Mucosa of descending colon (tissue), 3 donors: ENCODE data around the gene TAS2R31. TPM values are rescaled to one million over a fixed set of nuclear protein-coding genes. Genes with fewer than 3 reads are reported as not detected.
"Not testable (repeated sequence)": the region's sequence is repeated elsewhere in the genome, so short reads cannot be mapped to it uniquely, and the experiment has no call there.

ENCODE experiments used
- ATAC-seq: fragments of 200-7000 bp; cut with Tn5 transposase; one replicate; pipeline ENCODE4 v1.9.1; 2020; ENCODE audit warnings: mild to moderate bottlenecking, moderate library complexity
- DNase-seq, 3 donors: peaks; one replicate each; pipeline ENCODE4 v3.0.0-alpha.2; 2020
- H3K36me3 ChIP-seq: fragments of 200-600 bp; one replicate; pipeline ENCODE4 v1.8.0; 2021; ENCODE audit warnings: low read depth, mild to moderate bottlenecking
- H3K4me1 ChIP-seq: fragments of 200-600 bp; one replicate; pipeline ENCODE4 v1.8.0; 2021; ENCODE audit warnings: low read depth, mild to moderate bottlenecking
- H3K4me3 ChIP-seq: fragments of 200-600 bp; one replicate; pipeline ENCODE4 v1.8.0; 2021; ENCODE audit warnings: mild to moderate bottlenecking
- H3K9me3 ChIP-seq: fragments of 200-600 bp; one replicate; pipeline ENCODE4 v1.8.0; 2021; ENCODE audit warnings: mild to moderate bottlenecking
- intact Hi-C, 2 donors: fragments of 100-400 bp; cut with DNase I in 1 of 2; cut with micrococcal nuclease in 1 of 2; formaldehyde crosslinking; loops; one replicate each; pipeline versions ENCODE4 v1.11.0 to v1.11.1; 2022; cut with DNase I, micrococcal nuclease
- total RNA-seq, 3 donors: library from RNA; stranded (reverse); fragmentation: NEBNext Ultra II Directional in 2 of 3; extraction: Animal tissue kit (Norgen Biotek cat#: 25700) in 2 of 3; gene quantifications; one replicate each; pipeline versions ENCODE4 v1.2.1 to v1.2.4, GENCODE V29; 2021 to 2023
- TF ChIP-seq, protein P1 (sequence below): fragments of 200-600 bp; IDR thresholded peaks from one replicate; pipeline ENCODE4 v1.8.0; 2022; ENCODE audit warnings: antibody characterized with exemption, mild to moderate bottlenecking
- donor health status: DM: no; HTN: no; CAD: no; lungs with moderate emphysema.
- donor health status: DM: no; HTN: no; CAD: no.
- donor health status: DM: no; HTN: yes; CAD: no.

TAS2R31 gene
- total RNA-seq, 3 donors from 2014 or later, result 2.6 to 8.1 (median 3.5) TPM

DNA sequence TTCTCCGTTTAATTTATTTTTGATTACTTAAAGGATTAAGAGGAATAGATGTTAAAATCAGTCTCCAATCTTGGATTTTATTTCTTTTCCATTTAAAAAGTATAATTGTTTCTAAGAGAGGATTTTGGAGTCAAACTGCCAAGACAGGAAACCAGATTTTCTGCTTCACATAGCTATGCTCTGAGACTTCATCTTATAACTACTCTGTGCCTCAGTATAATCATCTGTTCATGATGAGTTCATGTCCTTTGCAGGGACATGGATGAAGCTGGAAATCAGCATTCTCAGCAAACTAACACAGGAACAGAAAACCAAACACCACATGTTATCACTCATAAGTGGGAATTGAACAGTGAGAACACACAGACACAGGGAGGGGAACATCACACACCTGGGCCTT, 9.0 kb upstream of the TAS2R31 start:
- TF ChIP-seq, protein P1, sequence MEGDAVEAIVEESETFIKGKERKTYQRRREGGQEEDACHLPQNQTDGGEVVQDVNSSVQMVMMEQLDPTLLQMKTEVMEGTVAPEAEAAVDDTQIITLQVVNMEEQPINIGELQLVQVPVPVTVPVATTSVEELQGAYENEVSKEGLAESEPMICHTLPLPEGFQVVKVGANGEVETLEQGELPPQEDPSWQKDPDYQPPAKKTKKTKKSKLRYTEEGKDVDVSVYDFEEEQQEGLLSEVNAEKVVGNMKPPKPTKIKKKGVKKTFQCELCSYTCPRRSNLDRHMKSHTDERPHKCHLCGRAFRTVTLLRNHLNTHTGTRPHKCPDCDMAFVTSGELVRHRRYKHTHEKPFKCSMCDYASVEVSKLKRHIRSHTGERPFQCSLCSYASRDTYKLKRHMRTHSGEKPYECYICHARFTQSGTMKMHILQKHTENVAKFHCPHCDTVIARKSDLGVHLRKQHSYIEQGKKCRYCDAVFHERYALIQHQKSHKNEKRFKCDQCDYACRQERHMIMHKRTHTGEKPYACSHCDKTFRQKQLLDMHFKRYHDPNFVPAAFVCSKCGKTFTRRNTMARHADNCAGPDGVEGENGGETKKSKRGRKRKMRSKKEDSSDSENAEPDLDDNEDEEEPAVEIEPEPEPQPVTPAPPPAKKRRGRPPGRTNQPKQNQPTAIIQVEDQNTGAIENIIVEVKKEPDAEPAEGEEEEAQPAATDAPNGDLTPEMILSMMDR, result no peak
- ATAC-seq (no peak), DNase-seq (no peak)
- H3K4me1 ChIP-seq, result no peaks in the 10 kb centered on the region
- H3K9me3 ChIP-seq, result no peaks in the 10 kb centered on the region
- no peak overlapping the region for H3K4me3 ChIP-seq
- intact Hi-C loops, result no loop called here
- no peaks in the 10 kb centered on the region for H3K36me3 ChIP-seq

DNA sequence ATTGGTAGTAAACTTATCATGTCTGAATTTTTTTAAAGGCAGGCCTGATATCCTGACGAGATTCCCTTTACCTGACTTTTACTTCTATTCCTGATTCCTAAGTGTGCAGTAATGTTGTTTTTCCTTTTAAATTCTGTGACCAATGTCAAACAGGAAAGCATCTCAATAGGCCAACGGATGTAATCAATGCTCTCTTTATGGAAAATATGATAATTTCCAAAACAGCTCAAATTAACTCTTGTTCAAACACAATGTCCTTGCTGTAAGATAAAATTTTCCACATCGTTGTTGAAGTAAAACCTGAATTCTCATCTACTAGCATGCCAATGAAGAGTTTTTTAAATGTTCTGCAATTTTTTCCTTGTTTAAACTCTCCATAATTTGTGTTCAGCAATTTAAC, 8.0 kb upstream of the TAS2R31 start:
- ATAC-seq (no peak), DNase-seq (no peak)
- H3K4me3 ChIP-seq, result no peak overlapping the region
- no peaks in the 10 kb centered on the region for H3K9me3 ChIP-seq
- no peaks in the 10 kb centered on the region for H3K4me1 ChIP-seq
- no peaks in the 10 kb centered on the region for H3K36me3 ChIP-seq
- intact Hi-C loops, result no loop called here
- TF ChIP-seq, protein P1, result no peak

DNA sequence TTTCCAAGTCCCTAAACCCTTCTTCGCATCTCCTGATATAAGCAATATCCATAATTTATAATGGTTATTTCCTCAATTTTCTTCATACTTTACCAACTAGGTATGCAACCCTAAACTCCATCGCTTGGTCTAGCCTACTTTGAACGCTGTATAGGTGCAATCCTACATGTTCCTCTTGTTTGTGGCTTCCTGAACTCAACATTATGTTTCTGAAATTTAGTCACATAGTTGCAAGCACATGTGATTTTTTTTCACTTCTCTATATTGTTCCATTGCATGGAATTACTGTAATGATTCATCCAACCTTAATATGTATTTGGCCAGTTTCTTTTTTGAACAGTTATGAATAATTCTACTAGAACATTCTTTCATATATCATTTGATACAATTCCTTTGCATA, 2.8 kb upstream of the TAS2R31 start:
- H3K36me3 ChIP-seq, DNase-seq, intact Hi-C loops, H3K4me3 ChIP-seq, H3K9me3 ChIP-seq, H3K4me1 ChIP-seq, ATAC-seq: not testable (repeated sequence)

DNA sequence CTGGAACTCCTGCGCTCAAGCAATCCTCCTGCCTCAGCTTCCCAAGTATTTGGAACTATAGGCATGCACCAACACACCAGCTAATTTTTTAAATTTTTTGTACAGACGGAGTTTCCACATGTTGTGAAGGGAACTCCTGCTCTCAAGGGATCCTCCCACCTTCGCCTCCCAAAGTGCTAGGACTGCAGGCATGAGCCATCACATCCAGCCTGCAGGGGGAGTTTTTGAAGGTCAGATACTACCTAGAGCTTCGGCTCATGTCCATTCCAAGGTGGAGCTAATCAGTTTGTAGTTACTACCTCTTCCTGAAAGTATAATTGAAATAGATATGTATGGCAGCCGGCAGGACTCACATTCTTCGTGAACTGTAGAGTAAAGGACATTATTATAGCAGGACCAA, 5.1 kb downstream of the TAS2R31 start:
- no peaks in the 10 kb centered on the region for H3K4me1 ChIP-seq
- no peaks in the 10 kb centered on the region for H3K9me3 ChIP-seq
- DNase-seq, result no peak
- no peak for ATAC-seq
- TF ChIP-seq, protein P1, result no peak
- intact Hi-C loops, result no loop called here
- H3K36me3 ChIP-seq, result no peaks in the 10 kb centered on the region
- H3K4me3 ChIP-seq, result no peak overlapping the region

DNA sequence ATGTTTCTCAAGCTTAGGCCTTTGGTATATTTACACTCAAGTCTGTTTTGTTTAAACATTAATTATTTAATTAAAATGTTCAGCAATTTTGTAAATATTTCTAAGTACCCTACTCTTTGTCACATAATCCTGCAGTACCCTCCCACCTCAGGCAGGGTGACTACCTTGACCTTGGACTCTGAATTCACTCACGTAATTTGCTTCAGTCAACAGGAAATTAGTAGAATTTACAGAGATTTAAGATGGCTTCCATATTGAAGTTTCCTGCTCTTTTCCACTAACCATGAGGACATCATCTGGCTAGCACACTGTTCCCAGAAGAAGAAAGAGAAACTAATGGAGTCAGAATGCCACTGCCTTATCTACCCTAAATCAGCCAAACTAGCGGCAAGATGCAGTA, 7.8 kb downstream of the TAS2R31 start:
- Histone ChIP-seq H3K9me3 (no peaks in the 10 kb centered on the region), H3K4me1 (no peaks in the 10 kb centered on the region), H3K36me3 (no peaks in the 10 kb centered on the region), H3K4me3 (no peak overlapping the region)
- ATAC-seq (no peak), DNase-seq (no peak)
- intact Hi-C loops, result no loop called here
- TF ChIP-seq, protein P1, result no peak

DNA sequence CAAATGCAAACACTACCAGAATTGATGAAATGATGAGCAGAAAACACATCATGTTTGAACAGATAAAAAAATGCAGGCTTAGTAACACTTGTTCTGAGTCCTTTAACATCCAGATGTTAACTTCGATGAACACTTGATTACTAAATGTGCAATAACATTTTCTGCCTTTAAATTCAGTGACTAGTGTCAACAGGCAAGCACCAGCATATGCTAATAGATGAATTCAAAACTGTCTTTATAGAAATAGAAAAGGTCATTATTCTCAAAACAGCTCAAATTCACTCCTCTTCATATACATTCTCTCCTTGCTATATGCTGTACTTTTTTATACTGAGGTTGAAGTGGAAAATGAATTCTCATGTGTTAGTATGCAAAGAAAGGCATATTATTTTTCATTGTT, 8.7 kb downstream of the TAS2R31 start, which contains the start of gene TAS2R19:
Gene TAS2R19 (minus strand): TSS at position 101 of the 400 bp plus-strand sequence. CDS start 49 bp downstream, at position 52.
- ATAC-seq, result no peak
- TF ChIP-seq, protein P1, result no peak
- no peaks in the 10 kb centered on the region for H3K9me3 ChIP-seq
- intact Hi-C loops, result no loop called here
- H3K4me3 ChIP-seq, result no peak within 1 kb of the TSS
- H3K36me3 ChIP-seq, result no peaks in the 10 kb centered on the region
- DNase-seq, result no peak
- H3K4me1 ChIP-seq, result no peaks in the 10 kb centered on the region
